IMR-90 (cell line): ENCODE results near the gene MAP3K5.

ENCODE experiments used
- BHLHE40 ChIP-seq: fragments of 150-350 bp; IDR thresholded peaks from 2 replicates; pipeline ENCODE4 v1.6.1; 2016; ENCODE audit warnings: mild to moderate bottlenecking, low read depth, low read length
- CTCF ChIP-seq: conservative IDR thresholded peaks from 2 replicates; pipeline ENCODE4 v1.5.1; 2012; ENCODE audit warnings: mild to moderate bottlenecking, low read depth, low read length, improper control_type of control experiment
- FOS ChIP-seq: fragments of 150-350 bp; IDR thresholded peaks from 2 replicates; pipeline ENCODE4 v1.6.1; 2016; ENCODE audit warnings: low read depth, low read length
- MAFK ChIP-seq: IDR thresholded peaks from 2 replicates; pipeline ENCODE4 v1.6.1; 2012; ENCODE audit warnings: low read depth, low read length, improper control_type of control experiment
- MXI1 ChIP-seq: IDR thresholded peaks from 2 replicates; pipeline ENCODE4 v1.6.1; 2012; ENCODE audit warnings: low read depth, mild to moderate bottlenecking, low read length, moderate library complexity, borderline replicate concordance
- POLR2A ChIP-seq: IDR thresholded peaks from 2 replicates; pipeline ENCODE4 v1.6.1; 2012; ENCODE audit warnings: mild to moderate bottlenecking, low read depth, low read length
- RAD21 ChIP-seq: IDR thresholded peaks from 2 replicates; pipeline ENCODE4 v1.6.1; 2012; ENCODE audit warnings: low read length, improper control_type of control experiment
- RCOR1 ChIP-seq: IDR thresholded peaks from 2 replicates; pipeline ENCODE4 v1.6.1; 2012; ENCODE audit warnings: mild to moderate bottlenecking, low read length, improper control_type of control experiment; ENCODE audit not compliant: insufficient replicate concordance
- RFX5 ChIP-seq: IDR thresholded peaks from 2 replicates; pipeline ENCODE4 v1.8.0; 2012; ENCODE audit warnings: low read depth, mild to moderate bottlenecking, low read length, moderate library complexity
- SMC3 ChIP-seq: fragments of 150-350 bp; IDR thresholded peaks from 2 replicates; pipeline ENCODE4 v1.6.1; 2016; ENCODE audit warnings: low read depth, mild to moderate bottlenecking, antibody characterized with exemption, low read length, moderate library complexity

- TF ChIP-seq CTCF (no peak), RAD21 (no peak), MAFK (no peak), MXI1 (no peak), POLR2A (no peak), RCOR1 (no peak), RFX5 (no peak), SMC3 (no peak), FOS (no peak), BHLHE40 (no peak)
Measured at GRCh38 chr6:136566007-136566487, 226.2 kb downstream of the MAP3K5 start.
